K562 (cell line): Measurements from ENCODE around the gene ARHGEF4. TPM values are rescaled to one million over a fixed set of nuclear protein-coding genes. Genes with fewer than 3 reads are reported as not detected.

ENCODE experiments used
- ATAC-seq: fragments of 200-7000 bp; cut with Tn5 transposase; 3 replicates; pipeline ENCODE4 v1.9.1; 2020; ENCODE audit warnings: moderate library complexity
- BruUV-seq: library from RNA; stranded (reverse); fragments of 400-500 nt; replicated peaks from 2 replicates; lab custom pipeline; 2021; lab: Mats Ljungman, UMichigan
- CTCF ChIA-PET: fragments of 300-600 bp; formaldehyde crosslinking; extraction: SDS; loops from one replicate; lab custom pipeline; 2021; ENCODE audit warnings: low intra/inter-chr PET ratio; lab: Yijun Ruan, JAX
- POLR2A ChIA-PET: fragments of 300-600, 350-650 bp; sonication (Branson Sonifier 250); formaldehyde crosslinking; extraction: SDS; loops from one replicate; lab custom pipeline; 2021; ENCODE audit warnings: antibody characterized with exemption, inconsistent platforms; lab: Yijun Ruan, JAX
- DNase-seq, 4 experiments: peaks; one replicate each; pipeline versions ENCODE4 v3.0.0 to v3.0.0-alpha.2; 2011 to 2018; ENCODE audit warnings: low spot score in 3 of 4, mixed read lengths in 3 of 4; ENCODE audit errors: extremely low read depth in 1 of 4
- FAIRE-seq: peaks from 2 replicates; lab custom pipeline; 2011; peaks lifted over from hg19 to GRCh38; lab: Jason Lieb, UNC
- H2AFZ ChIP-seq: 2 replicates; pipeline ENCODE4 v1.6.0; 2011; ENCODE audit warnings: low read depth, low read length, control low read depth, inconsistent platforms
- H3K27ac ChIP-seq: fragments of 200-600 bp; 3 replicates; pipeline ENCODE4 v1.8.0; 2011; ENCODE audit warnings: low read depth, mild to moderate bottlenecking, control low read depth, inconsistent platforms, low read length, moderate library complexity, mixed read lengths; ENCODE audit errors: extremely low read depth
- H3K27me3 ChIP-seq, 2 experiments: fragments of 300-600 bp in 1 of 2; 2 replicates in 1 of 2; 3 replicates in 1 of 2; pipeline versions ENCODE4 v1.6.0 to v1.8.0; 2011; ENCODE audit warnings: inconsistent platforms in 2 of 2, low read length in 2 of 2, mild to moderate bottlenecking in 1 of 2, mixed read lengths in 1 of 2, moderate library complexity in 1 of 2; ENCODE audit not compliant: control insufficient read depth in 2 of 2, insufficient read depth in 2 of 2
- H3K36me3 ChIP-seq: fragments of 300-600 bp; 3 replicates; pipeline ENCODE4 v1.8.0; 2011; ENCODE audit warnings: mild to moderate bottlenecking, low read length, inconsistent platforms; ENCODE audit not compliant: control insufficient read depth, insufficient read depth
- H3K4me1 ChIP-seq, 2 experiments: fragments of 200-600 bp in 1 of 2; replicated peaks in 1 of 2; 2 replicates in 1 of 2; 3 replicates in 1 of 2; pipeline versions ENCODE4 v1.5.1 to v1.8.0; 2011; ENCODE audit warnings: inconsistent platforms in 2 of 2, low read length in 2 of 2, mild to moderate bottlenecking in 1 of 2, mixed read lengths in 1 of 2, moderate library complexity in 1 of 2; ENCODE audit not compliant: control insufficient read depth in 2 of 2, insufficient read depth in 2 of 2
- H3K4me2 ChIP-seq: 2 replicates; pipeline ENCODE4 v1.6.1; 2011; ENCODE audit warnings: low read length, control low read depth, inconsistent platforms, mixed read lengths; ENCODE audit not compliant: insufficient read depth
- H3K4me3 ChIP-seq: fragments of 200-600 bp; sonication (generic), shearing (Covaris generic); 2 replicates; pipeline ENCODE4 v1.5.1; 2016; ENCODE audit warnings: control low read depth, inconsistent platforms
- H3K79me2 ChIP-seq: fragments of 200-600 bp; 3 replicates; pipeline ENCODE4 v1.8.0; 2011; ENCODE audit warnings: low read length, inconsistent platforms; ENCODE audit not compliant: control insufficient read depth, insufficient read depth
- H3K9ac ChIP-seq, 2 experiments: 2 replicates each; pipeline versions ENCODE4 v1.6.0 to v1.6.1; 2011; ENCODE audit warnings: low read depth in 2 of 2, low read length in 2 of 2, control low read depth in 1 of 2, inconsistent platforms in 1 of 2, mild to moderate bottlenecking in 1 of 2, mixed read lengths in 1 of 2; ENCODE audit not compliant: insufficient read depth in 1 of 2
- H3K9me1 ChIP-seq: one replicate; pipeline ENCODE4 v1.6.0; 2011; ENCODE audit warnings: inconsistent platforms, mild to moderate bottlenecking, low read length, moderate library complexity; ENCODE audit not compliant: control insufficient read depth, insufficient read depth
- H3K9me3 ChIP-seq: replicated peaks from 2 replicates; pipeline ENCODE4 v1.5.1; 2011; ENCODE audit warnings: low read depth, low read length, inconsistent platforms; ENCODE audit not compliant: control insufficient read depth, insufficient read depth
- H4K20me1 ChIP-seq: replicated peaks from 2 replicates; pipeline ENCODE4 v1.6.1; 2011; ENCODE audit warnings: low read length, inconsistent platforms, mixed read lengths; ENCODE audit not compliant: control insufficient read depth, insufficient read depth
- HMGN3 ChIP-seq: IDR thresholded peaks from 2 replicates; pipeline ENCODE4 v1.6.1; 2011; ENCODE audit warnings: borderline replicate concordance, low read depth, mild to moderate bottlenecking, mixed read lengths, low read length; ENCODE audit not compliant: insufficient read length; ENCODE audit errors: extremely low read depth
- HOXB6 ChIP-seq: fragments of 250-450 bp; sonication (Bioruptor Pico); IDR thresholded peaks from 2 replicates; pipeline ENCODE4 v1.5.1; 2022; ENCODE audit warnings: mild to moderate bottlenecking, borderline replicate concordance
- PCBP1 ChIP-seq: fragments of 200-400 bp; formaldehyde crosslinking; IDR thresholded peaks from 2 replicates; pipeline ENCODE4 v1.6.1; 2018; ENCODE audit warnings: mild to moderate bottlenecking, low read depth, low read length; ENCODE audit not compliant: poor library complexity, severe bottlenecking
- POLR2H ChIP-seq: IDR thresholded peaks from 2 replicates; pipeline ENCODE4 v1.6.1; 2016; ENCODE audit warnings: missing genetic modification characterization, low read depth, mild to moderate bottlenecking, control low read depth, missing compliant biosample characterization, moderate library complexity
- ZNF224 ChIP-seq: sonication (generic); formaldehyde crosslinking; IDR thresholded peaks from 2 replicates; pipeline ENCODE4 v1.8.0; 2022; ENCODE audit warnings: mild to moderate bottlenecking, missing genetic modification reagents
- WGBS: fragments of 100-300 bp; shearing (Covaris generic); methylation state at CpG from one replicate; pipeline ENCODE4 v1.1.6; 2016; ENCODE audit warnings: low coverage, mixed read lengths; ENCODE audit not compliant: insufficient coverage; ENCODE audit errors: missing lambda C conversion rate; 5-methylcytosine and 5-hydroxymethylcytosine counted together
- in situ Hi-C: fragments of 300-500 bp; cut with MboI; formaldehyde crosslinking; loops from 4 replicates; pipeline ENCODE4 v1.15.0; 2018; ENCODE audit warnings: inconsistent platforms, mixed read lengths
- intact Hi-C: fragments of 100-400 bp; cut with micrococcal nuclease; formaldehyde crosslinking; loops from 2 replicates; pipeline ENCODE4 v1.14.2; 2022
- polyA plus RNA-seq, 8 experiments: library from polyadenylated mRNA; depleted of rRNA in 4 of 8; stranded (reverse) in 5 of 8; unstranded in 3 of 8; fragments of >200 nt; fragmentation: Nextera tagmentation in 2 of 8; fragmentation: Illumina TruSeq in 1 of 8; extraction: Ambion mirVana in 2 of 8; extraction: Trizol in 1 of 8; gene quantifications; 2 replicates each; pipeline versions ENCODE4 v1.2.1 to v1.2.3, GENCODE V29; 2011 to 2014; ENCODE audit warnings: inconsistent platforms in 1 of 8, missing spikeins in 1 of 8
- total RNA-seq, 7 experiments: library from RNA; depleted of rRNA in 6 of 7; stranded (reverse); fragments of >200 nt in 6 of 7; fragmentation: Illumina TruSeq in 2 of 7; extraction: Trizol in 2 of 7; gene quantifications; 2 replicates each; pipeline versions ENCODE4 v1.2.1 to v1.2.3, GENCODE V29; 2011 to 2021; ENCODE audit warnings: low replicate concordance in 1 of 7

Gene ARHGEF4
- total and polyA plus RNA-seq, 9 of the 15 experiments (the other 6 are each of a cell fraction or from before 2014, with no cell fraction given) = not detected

DNA sequence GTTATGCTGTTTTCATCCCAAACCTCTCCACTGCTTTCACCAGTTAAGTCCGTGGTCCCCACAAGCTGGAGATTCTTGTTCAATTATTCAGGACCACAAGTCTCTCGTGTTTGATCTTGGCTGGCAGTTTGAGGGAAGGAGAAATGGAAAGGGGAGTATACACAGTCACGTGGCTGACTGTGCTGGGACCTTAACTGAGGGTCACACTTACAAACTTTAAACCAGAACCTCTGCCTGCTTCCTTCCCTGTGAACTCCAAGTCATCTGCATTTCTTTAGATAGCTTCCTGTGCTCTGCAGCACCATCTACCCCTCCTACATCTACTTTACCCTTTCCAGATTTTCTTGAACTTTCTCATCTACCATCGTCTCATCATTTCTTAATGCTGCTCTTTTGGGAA is 91.7 kb downstream of the ARHGEF4 start:
- BruUV-seq = no TSS peak
- Histone ChIP-seq H3K79me2 (no peaks in the 10 kb centered on the region), H3K4me2 (no peak overlapping the region), H4K20me1 (no peaks in the 10 kb centered on the region), H3K9ac (no peak overlapping the region)
- DNase-seq (no peak), ATAC-seq (no peak), FAIRE-seq (no peak)
- intact Hi-C loops = no loop called here
- POLR2A ChIA-PET = interaction anchor here (0.6 kb wide), 1 partner anchor 46 kb away, joined by 3 read pairs; no protein-coding TSS in a partner anchor
- TF ChIP-seq POLR2H = no peak
- TF ChIP-seq ZNF224 (CRISPR knock-in tag) = no peak
- TF ChIP-seq PCBP1 = no peak
- TF ChIP-seq HOXB6 = no peak
- TF ChIP-seq HMGN3 = no peak
- TF ChIP-seq, all 486 proteins: peak for 0
- 3% methylated on average over 4 of the region's 4 CpGs for WGBS
- in situ Hi-C loops = no loop called here
- Histone ChIP-seq H2AFZ (no peak overlapping the region), H3K36me3 (no peaks in the 10 kb centered on the region), H3K4me1 (no peaks in the 10 kb centered on the region), H3K9me1 (no peaks in the 10 kb centered on the region), H3K27me3 (peaks cover 0 to 13% of the 10 kb centered on the region in 2 experiments; a peak in 3 of 5 replicates), H3K27ac (no peak overlapping the region), H3K4me3 (no peak overlapping the region), H3K9me3 (no peaks in the 10 kb centered on the region)
- CTCF ChIA-PET = no interaction called here
